Natural killer cell (primary cell): Measurements from ENCODE around the gene ITCH. TPM values are rescaled to one million over a fixed set of nuclear protein-coding genes. Genes with fewer than 3 reads are reported as not detected.
"Not testable (repeated sequence)": the region's sequence is repeated elsewhere in the genome, so short reads cannot be mapped to it uniquely, and the experiment has no call there.

ENCODE experiments used
- ATAC-seq, 3 donors: fragments of 150-1000 bp in 2 of 3; fragments of 200-7000 bp in 1 of 3; cut with Tn5 transposase; 1 replicate in 1 of 3; 2 replicates in 2 of 3; pipeline ENCODE4 v1.10.0; 2021; ENCODE audit warnings: mild to moderate bottlenecking in 2 of 3, moderate library complexity in 2 of 3
- DNase-seq, 2 donors: peaks; one replicate each; pipeline versions ENCODE4 v3.0.0 to v3.0.0-alpha.2; 2013 to 2021; ENCODE audit warnings: mixed read lengths in 1 of 2
- H3K27ac ChIP-seq: one replicate; pipeline ENCODE4 v1.5.1; 2013; ENCODE audit warnings: mild to moderate bottlenecking, low read length
- H3K27me3 ChIP-seq: one replicate; pipeline ENCODE4 v1.6.1; 2013; ENCODE audit warnings: low read length; ENCODE audit not compliant: control insufficient read depth, insufficient read depth
- H3K36me3 ChIP-seq: one replicate; pipeline ENCODE4 v1.6.1; 2013; ENCODE audit warnings: low read length; ENCODE audit not compliant: control insufficient read depth, insufficient read depth
- H3K4me1 ChIP-seq: one replicate; pipeline ENCODE4 v1.6.1; 2013; ENCODE audit warnings: low read length; ENCODE audit not compliant: control insufficient read depth, insufficient read depth
- H3K4me3 ChIP-seq: one replicate; pipeline ENCODE4 v1.5.1; 2013; ENCODE audit warnings: low read length
- H3K9me3 ChIP-seq: one replicate; pipeline ENCODE4 v1.6.1; 2013; ENCODE audit warnings: low read length; ENCODE audit not compliant: control insufficient read depth, insufficient read depth
- H3K27ac Mint-ChIP-seq, 2 donors: one replicate each; pipeline ENCODE4 v1.8.0; 2022; ENCODE audit warnings: mild to moderate bottlenecking in 2 of 2, mixed read lengths in 2 of 2, moderate library complexity in 1 of 2
- H3K27me3 Mint-ChIP-seq, 2 donors: one replicate each; pipeline ENCODE4 v1.8.0; 2022; ENCODE audit warnings: low read depth in 2 of 2, mixed read lengths in 2 of 2
- H3K36me3 Mint-ChIP-seq: one replicate; pipeline ENCODE4 v1.8.0; 2022; ENCODE audit warnings: mixed read lengths
- H3K4me1 Mint-ChIP-seq, 2 donors: one replicate each; pipeline ENCODE4 v1.8.0; 2022; ENCODE audit warnings: mixed read lengths in 2 of 2
- H3K4me3 Mint-ChIP-seq: one replicate; pipeline ENCODE4 v1.8.0; 2022; ENCODE audit warnings: mild to moderate bottlenecking, moderate library complexity, mixed read lengths
- H3K9me3 Mint-ChIP-seq, 2 donors: one replicate each; pipeline ENCODE4 v1.8.0; 2022; ENCODE audit warnings: mixed read lengths in 2 of 2
- WGBS: methylation state at CpG from one replicate; pipeline ENCODE4 v1.1.7; 2013; ENCODE audit warnings: missing lambda C conversion rate; ENCODE audit not compliant: insufficient coverage; 5-methylcytosine and 5-hydroxymethylcytosine counted together
- intact Hi-C: fragments of 100-400 bp; cut with micrococcal nuclease; formaldehyde crosslinking; loops from one replicate; pipeline ENCODE4 v1.14.2; 2022
- total RNA-seq, 4 donors: library from RNA; stranded (reverse); fragments of 120-200 nt in 1 of 4; gene quantifications; one replicate each; pipeline versions ENCODE4 v1.2.3 to v1.2.4, GENCODE V29; 2013 to 2022
- TF ChIP-seq, protein P1 (sequence below): fragments of 200-600 bp; IDR thresholded peaks from one replicate; pipeline ENCODE4 v1.8.0; 2022; ENCODE audit warnings: antibody characterized with exemption

ITCH gene
- total RNA-seq, 3 donors from 2014 or later (not counting 1 experiment from before 2014, with no cell fraction given) = 157 to 182 (median 163) TPM

DNA sequence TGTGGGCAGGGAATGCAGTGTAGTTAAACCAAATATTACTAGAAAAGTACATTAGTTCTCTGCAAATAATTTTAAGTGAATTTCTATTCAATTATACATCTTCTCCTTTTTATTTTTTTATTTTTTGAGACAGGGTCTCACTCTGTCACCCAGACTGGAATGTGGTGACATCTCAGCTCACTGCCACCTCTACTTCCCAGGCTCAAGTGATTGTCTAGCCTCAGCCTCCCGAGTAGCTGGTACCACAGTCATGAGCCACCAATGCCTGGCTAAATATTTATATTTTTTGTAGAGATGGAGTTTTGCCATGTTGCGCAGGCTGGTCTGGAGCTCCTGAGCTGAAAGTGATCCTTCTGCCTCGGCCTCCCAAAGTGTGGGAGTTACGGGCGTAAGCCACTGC, 76.1 kb downstream of the ITCH start:
- DNase-seq = no peak
- Mint-ChIP-seq H3K27me3 (no peaks in the 10 kb centered on the region), H3K4me3 (no peak overlapping the region), H3K27ac (peak overlapping the region; percentile 56 to 73), H3K4me1 (peaks cover 25 to 29% of the 10 kb centered on the region in 2 donors), H3K9me3 (no peaks in the 10 kb centered on the region), H3K36me3 (no peaks in the 10 kb centered on the region)
- H3K27ac ChIP-seq = no peak overlapping the region
- 97% methylated on average over 3 of the region's 5 CpGs for WGBS
- ATAC-seq = no peak
- H3K4me3 ChIP-seq = no peak overlapping the region
- peaks cover 70% of the 10 kb centered on the region for H3K36me3 ChIP-seq
- TF ChIP-seq, protein P1, sequence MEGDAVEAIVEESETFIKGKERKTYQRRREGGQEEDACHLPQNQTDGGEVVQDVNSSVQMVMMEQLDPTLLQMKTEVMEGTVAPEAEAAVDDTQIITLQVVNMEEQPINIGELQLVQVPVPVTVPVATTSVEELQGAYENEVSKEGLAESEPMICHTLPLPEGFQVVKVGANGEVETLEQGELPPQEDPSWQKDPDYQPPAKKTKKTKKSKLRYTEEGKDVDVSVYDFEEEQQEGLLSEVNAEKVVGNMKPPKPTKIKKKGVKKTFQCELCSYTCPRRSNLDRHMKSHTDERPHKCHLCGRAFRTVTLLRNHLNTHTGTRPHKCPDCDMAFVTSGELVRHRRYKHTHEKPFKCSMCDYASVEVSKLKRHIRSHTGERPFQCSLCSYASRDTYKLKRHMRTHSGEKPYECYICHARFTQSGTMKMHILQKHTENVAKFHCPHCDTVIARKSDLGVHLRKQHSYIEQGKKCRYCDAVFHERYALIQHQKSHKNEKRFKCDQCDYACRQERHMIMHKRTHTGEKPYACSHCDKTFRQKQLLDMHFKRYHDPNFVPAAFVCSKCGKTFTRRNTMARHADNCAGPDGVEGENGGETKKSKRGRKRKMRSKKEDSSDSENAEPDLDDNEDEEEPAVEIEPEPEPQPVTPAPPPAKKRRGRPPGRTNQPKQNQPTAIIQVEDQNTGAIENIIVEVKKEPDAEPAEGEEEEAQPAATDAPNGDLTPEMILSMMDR = no peak
- H3K4me1 ChIP-seq = peaks cover 4% of the 10 kb centered on the region
- no peaks in the 10 kb centered on the region for H3K9me3 ChIP-seq
- intact Hi-C loops = no loop called here
- no peaks in the 10 kb centered on the region for H3K27me3 ChIP-seq

DNA sequence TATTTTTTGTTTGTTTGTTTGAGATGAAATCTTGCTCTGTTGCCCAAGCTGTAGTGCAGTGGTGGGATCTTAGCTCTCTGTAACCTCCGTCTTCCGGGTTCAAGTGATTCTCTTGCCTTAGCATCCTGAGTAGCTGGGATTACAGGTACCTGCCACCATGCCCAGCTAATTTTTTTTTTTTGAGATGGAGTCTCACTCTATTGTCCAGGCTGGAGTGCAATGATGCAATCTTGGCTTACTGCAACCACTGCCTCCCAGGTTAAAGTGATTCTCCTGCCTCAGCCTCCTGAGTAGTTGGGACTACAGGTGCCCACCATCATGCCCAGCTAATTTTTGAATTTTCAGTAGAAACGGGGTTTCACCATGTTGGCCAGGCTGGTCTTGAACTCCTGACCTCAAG, 78.3 kb downstream of the ITCH start:
- H3K9me3 ChIP-seq, H3K27me3 ChIP-seq, H3K4me3 Mint-ChIP-seq, ATAC-seq, H3K4me3 ChIP-seq, H3K9me3 Mint-ChIP-seq, H3K27ac Mint-ChIP-seq, DNase-seq, H3K27ac ChIP-seq, intact Hi-C loops, H3K27me3 Mint-ChIP-seq, H3K4me1 ChIP-seq, H3K36me3 Mint-ChIP-seq: not testable (repeated sequence)
- WGBS = 96% methylated on average over 3 of the region's 3 CpGs
- peaks cover 18 to 26% of the 10 kb centered on the region in 2 donors for H3K4me1 Mint-ChIP-seq
- peaks cover 86% of the 10 kb centered on the region for H3K36me3 ChIP-seq

DNA sequence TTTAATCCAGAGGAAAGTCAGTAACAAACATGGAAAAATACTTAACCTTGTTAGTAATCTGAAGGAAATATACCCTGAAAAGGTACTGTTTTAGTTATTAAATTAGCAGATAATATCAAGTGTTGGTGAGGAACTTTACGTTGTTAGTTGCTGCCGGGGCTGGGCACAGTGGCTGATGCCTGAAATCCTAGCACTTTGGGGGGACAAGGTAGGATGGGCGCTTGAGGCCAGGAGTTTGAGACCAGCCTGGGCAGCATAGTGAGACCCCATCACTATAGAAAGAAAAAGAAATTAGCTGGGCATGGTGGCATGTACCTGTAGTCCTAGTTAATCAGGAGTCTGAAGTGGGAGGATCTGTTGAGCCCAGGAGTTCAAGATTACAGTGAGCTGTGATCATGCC, 80.5 kb downstream of the ITCH start:
- Histone ChIP-seq H3K9me3 (no peaks in the 10 kb centered on the region), H3K4me3 (no peak overlapping the region), H3K36me3 (peaks cover 90% of the 10 kb centered on the region), H3K27ac (no peak overlapping the region), H3K4me1 (peaks cover 4% of the 10 kb centered on the region), H3K27me3 (no peaks in the 10 kb centered on the region)
- Mint-ChIP-seq H3K36me3 (peaks cover 17% of the 10 kb centered on the region), H3K4me3 (no peak overlapping the region), H3K4me1 (peaks cover 14 to 30% of the 10 kb centered on the region in 2 donors), H3K27me3 (no peaks in the 10 kb centered on the region), H3K27ac (peak overlapping the region; percentile 71 to 75), H3K9me3 (no peaks in the 10 kb centered on the region)
- no peak for DNase-seq
- ATAC-seq = no peak
- TF ChIP-seq, protein P1 = no peak
- WGBS = 98% methylated on average over 3 of the region's 3 CpGs
- intact Hi-C loops = no loop called here

DNA sequence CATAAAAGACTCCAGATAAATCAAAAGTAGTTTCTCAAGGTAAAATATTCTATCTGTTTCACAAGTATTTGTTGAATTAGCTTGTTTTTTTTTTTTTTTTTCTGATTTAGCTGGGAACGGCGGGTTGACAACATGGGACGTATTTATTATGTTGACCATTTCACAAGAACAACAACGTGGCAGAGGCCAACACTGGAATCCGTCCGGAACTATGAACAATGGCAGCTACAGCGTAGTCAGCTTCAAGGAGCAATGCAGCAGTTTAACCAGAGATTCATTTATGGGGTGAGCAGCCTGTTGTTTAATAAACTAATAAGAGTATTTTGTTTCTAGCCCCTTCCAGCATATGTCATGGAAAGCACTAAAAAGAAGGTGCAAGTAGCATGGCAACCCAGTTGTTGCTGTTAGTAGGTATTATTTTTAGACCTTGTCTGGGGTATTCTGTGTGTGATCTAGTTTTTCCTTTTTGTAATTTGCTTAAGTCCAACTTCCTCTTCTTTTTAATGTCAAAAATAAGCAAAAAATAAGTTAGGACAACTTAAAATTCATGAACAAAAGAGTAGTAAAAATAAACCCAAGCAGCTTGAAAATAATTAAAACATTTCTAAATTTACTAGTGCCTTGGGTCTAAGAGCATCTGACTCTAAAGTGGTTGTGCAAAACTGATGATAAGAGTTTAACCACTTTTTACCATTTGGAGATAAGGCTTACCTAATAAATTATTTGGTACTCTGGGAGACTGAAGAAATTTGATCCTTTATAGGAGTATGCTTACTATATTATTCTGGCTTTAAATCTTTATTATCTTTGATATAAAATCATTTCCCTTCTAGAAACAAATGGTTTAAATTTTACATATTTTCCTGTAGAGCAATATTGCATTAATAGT, 82.3 kb downstream of the ITCH start:
- DNase-seq = no peak
- H3K27ac ChIP-seq = no peak overlapping the region
- peaks cover 7% of the 10 kb centered on the region for H3K4me1 ChIP-seq
- no peaks in the 10 kb centered on the region for H3K9me3 Mint-ChIP-seq
- peaks cover 30 to 45% of the 10 kb centered on the region in 2 donors for H3K4me1 Mint-ChIP-seq
- intact Hi-C loops = no loop called here
- H3K4me3 ChIP-seq = no peak overlapping the region
- no peak for ATAC-seq
- H3K36me3 ChIP-seq = peaks cover 90% of the 10 kb centered on the region
- no peak overlapping the region for H3K4me3 Mint-ChIP-seq
- no peaks in the 10 kb centered on the region for H3K27me3 ChIP-seq
- H3K27me3 Mint-ChIP-seq = no peaks in the 10 kb centered on the region
- TF ChIP-seq, protein P1 = no peak
- H3K9me3 ChIP-seq = no peaks in the 10 kb centered on the region
- peak overlapping the region; percentile 57 to 89 for H3K27ac Mint-ChIP-seq
- peaks cover 26% of the 10 kb centered on the region for H3K36me3 Mint-ChIP-seq
- WGBS = 96% methylated on average over 7 of the region's 7 CpGs
